ENCODE measurements around the gene OR4D2.

Gene OR4D2

GRCh38 chr17:58181796-58182195 lies 15.0 kb downstream of the OR4D2 start:
- Mint-ChIP-seq H3K27ac (no peak overlapping the region), H3K4me3 (no peak overlapping the region), H3K36me3 (ENCODE audit: low read depth) (no peaks in the 10 kb centered on the region), H3K27me3 (ENCODE audit: low read depth, poor library complexity) (peaks cover 47% of the 10 kb centered on the region), H3K4me1 (peaks cover 9% of the 10 kb centered on the region), H3K9me3 (no peaks in the 10 kb centered on the region)
- no peak for DNase-seq
- no peak for TF ChIP-seq CTCF (IDR thresholded peaks at IDR 0.05)

GRCh38 chr17:58183514-58183913 lies 16.7 kb downstream of the OR4D2 start:
- peaks cover 52% of the 10 kb centered on the region for H3K27me3 Mint-ChIP-seq (ENCODE audit: low read depth, poor library complexity)
- DNase-seq: no peak
- H3K36me3 Mint-ChIP-seq (ENCODE audit: low read depth): no peaks in the 10 kb centered on the region
- no peak overlapping the region for H3K4me3 Mint-ChIP-seq
- H3K9me3 Mint-ChIP-seq: no peaks in the 10 kb centered on the region
- H3K4me1 Mint-ChIP-seq: peaks cover 9% of the 10 kb centered on the region
- no peak overlapping the region for H3K27ac Mint-ChIP-seq
- TF ChIP-seq CTCF (IDR thresholded peaks at IDR 0.05): no peak

GRCh38 chr17:58184308-58184985 lies 17.7 kb downstream of the OR4D2 start:
- no peak for TF ChIP-seq CTCF (IDR thresholded peaks at IDR 0.05)
- no peak for DNase-seq
- peaks cover 9% of the 10 kb centered on the region for H3K4me1 Mint-ChIP-seq
- H3K9me3 Mint-ChIP-seq: no peaks in the 10 kb centered on the region
- peaks cover 49% of the 10 kb centered on the region for H3K27me3 Mint-ChIP-seq (ENCODE audit: low read depth, poor library complexity)
- H3K36me3 Mint-ChIP-seq (ENCODE audit: low read depth): no peaks in the 10 kb centered on the region
- no peak overlapping the region for H3K27ac Mint-ChIP-seq
- no peak overlapping the region for H3K4me3 Mint-ChIP-seq

- TF ChIP-seq CTCF (IDR thresholded peaks at IDR 0.05): no peak
- H3K4me1 Mint-ChIP-seq: peaks cover 9% of the 10 kb centered on the region
- H3K27ac Mint-ChIP-seq: no peak overlapping the region
- H3K4me3 Mint-ChIP-seq: no peak overlapping the region
- H3K36me3 Mint-ChIP-seq (ENCODE audit: low read depth): no peaks in the 10 kb centered on the region
- no peak for DNase-seq
- H3K9me3 Mint-ChIP-seq: no peaks in the 10 kb centered on the region
- H3K27me3 Mint-ChIP-seq (ENCODE audit: low read depth, poor library complexity): peaks cover 54% of the 10 kb centered on the region
Measured at GRCh38 chr17:58184986-58185761, 18.4 kb downstream of the OR4D2 start.

- H3K27ac Mint-ChIP-seq: no peak overlapping the region
Measured at GRCh38 chr17:58186591-58186990, 19.8 kb downstream of the OR4D2 start.

More at GRCh38 chr17:58186591-58186990, 19.8 kb downstream of the OR4D2 start:
- Mint-ChIP-seq H3K4me3 (no peak overlapping the region), H3K36me3 (ENCODE audit: low read depth) (no peaks in the 10 kb centered on the region), H3K9me3 (no peaks in the 10 kb centered on the region), H3K27me3 (ENCODE audit: low read depth, poor library complexity) (peaks cover 40% of the 10 kb centered on the region), H3K4me1 (peaks cover 13% of the 10 kb centered on the region)
- no peak for TF ChIP-seq CTCF (IDR thresholded peaks at IDR 0.05)
- DNase-seq: no peak
